ENCODE measurements around the gene PAM. TPM values are rescaled to one million over a fixed set of nuclear protein-coding genes. Genes with fewer than 3 reads are reported as not detected.

PAM gene
- total RNA-seq, 1 experiment from 2014 or later: 257 TPM

- Histone ChIP-seq H3K9me3 (ENCODE audit: control insufficient read depth in 1 of 2, insufficient read depth in 1 of 2, low read depth in 1 of 2, low read length in 2 of 2) (no peaks in the 10 kb centered on the region), H3K36me3 (ENCODE audit: control insufficient read depth in 1 of 2, insufficient read depth in 2 of 2, low read length in 2 of 2) (peaks cover 0 to 6% of the 10 kb centered on the region in 2 experiments; a peak in 2 of 4 replicates), H3K27me3 (ENCODE audit: insufficient read depth, low read length) (no peaks in the 10 kb centered on the region), H3K4me3 (replicated peaks in 1 of 2; ENCODE audit: low read depth in 1 of 2, low read length in 2 of 2) (no peak overlapping the region), H3K4me1 (ENCODE audit: control insufficient read depth in 1 of 2, insufficient read depth in 2 of 2, low read length in 2 of 2) (peaks cover 0 to 26% of the 10 kb centered on the region in 2 experiments; a peak in 2 of 4 replicates), H3K4me2 (ENCODE audit: low read length) (no peak overlapping the region), H3K9me2 (ENCODE audit: insufficient read depth) (no peaks in the 10 kb centered on the region), H4K20me1 (ENCODE audit: insufficient read depth) (no peaks in the 10 kb centered on the region), H3K9ac (ENCODE audit: low read length) (no peak overlapping the region), H3K79me2 (ENCODE audit: insufficient read depth, low read length) (peaks cover 63% of the 10 kb centered on the region), H3K27ac (ENCODE audit: low read depth, low read length) (no peak overlapping the region), H2AFZ (ENCODE audit: low read depth, low read length, poor library complexity, severe bottlenecking) (no peak overlapping the region)
- RAD21 ChIA-PET (ENCODE audit: low non-redundant PET in 1 of 2, low total read pairs in 2 of 2, uncharacterized antibody in 2 of 2, unreplicated experiment in 2 of 2): no interaction called here
- intact Hi-C loops (cut with micrococcal nuclease): no loop called here
- ATAC-seq: no peak
- CTCF ChIA-PET: no interaction called here
- POLR2A ChIA-PET: no interaction called here
- DNase-seq (ENCODE audit: low read depth, low spot score): no peak
- BruUV-seq (replicated peaks): no TSS peak
- TF ChIP-seq ZBTB33 (IDR thresholded peaks at IDR 0.05; ENCODE audit: extremely low read depth, insufficient replicate concordance, low read length): no peak
- no peak for TF ChIP-seq EGR1 (IDR thresholded peaks at IDR 0.05; ENCODE audit: low read depth)
- TF ChIP-seq CTCF (IDR thresholded peaks at IDR 0.05 in 2 of 3, conservative IDR thresholded peaks at IDR 0.05 in 1 of 3; ENCODE audit: borderline replicate concordance in 1 of 3, insufficient read depth in 1 of 3, low read depth in 2 of 3, low read length in 2 of 3): no peak
- no peak for TF ChIP-seq SIN3A (IDR thresholded peaks at IDR 0.05; ENCODE audit: low read depth)
- no peak for TF ChIP-seq POLR2A (IDR thresholded peaks at IDR 0.05; ENCODE audit: borderline replicate concordance, extremely low read depth, insufficient read depth, insufficient read length)
- TF ChIP-seq CEBPB (IDR thresholded peaks at IDR 0.05; ENCODE audit: low read depth): no peak
- no peak for TF ChIP-seq CBX3 (IDR thresholded peaks at IDR 0.05; ENCODE audit: low read depth)
- no peak for TF ChIP-seq EZH2 (IDR thresholded peaks at IDR 0.05)
- TF ChIP-seq ELF1 (IDR thresholded peaks at IDR 0.05; ENCODE audit: borderline replicate concordance, low read depth): no peak
- no peak for TF ChIP-seq RAD21 (IDR thresholded peaks at IDR 0.05; ENCODE audit: low read depth)
- TF ChIP-seq ZFX (IDR thresholded peaks at IDR 0.05): no peak
- TF ChIP-seq POLR2AphosphoS5 (IDR thresholded peaks at IDR 0.05; ENCODE audit: low read depth, low read length): no peak
- no peak for TF ChIP-seq FOSL1 (IDR thresholded peaks at IDR 0.05; ENCODE audit: low read depth)
- no peak for TF ChIP-seq TCF7L2 (IDR thresholded peaks at IDR 0.05; ENCODE audit: borderline replicate concordance, extremely low read depth, insufficient read depth, insufficient read length)
- no peak for TF ChIP-seq MAX (IDR thresholded peaks at IDR 0.05)
- TF ChIP-seq EZH2phosphoT487 (IDR thresholded peaks at IDR 0.05; ENCODE audit: borderline replicate concordance): no peak
- TF ChIP-seq REST (IDR thresholded peaks at IDR 0.05; ENCODE audit: low read depth): no peak
- TF ChIP-seq SRF (IDR thresholded peaks at IDR 0.05; ENCODE audit: low read depth): no peak
- no peak for TF ChIP-seq JUND (IDR thresholded peaks at IDR 0.05)
- no peak for TF ChIP-seq SP1 (IDR thresholded peaks at IDR 0.05; ENCODE audit: low read depth)
Observed at GRCh38 chr5:102874054-102874453, 118.9 kb downstream of the PAM start.
